Spinal cord (tissue), 10 donors: ENCODE measurements around the gene MIAT. TPM values are rescaled to one million over a fixed set of nuclear protein-coding genes. Genes with fewer than 3 reads are reported as not detected.

Source experiments
- DNase-seq, 6 donors: peaks; one replicate each; pipeline versions ENCODE4 v3.0.0 to v3.0.0-alpha.2; 2013 to 2015; ENCODE audit warnings: low spot score in 6 of 6, low read depth in 4 of 6
- H3K27ac ChIP-seq: one replicate; pipeline ENCODE4 v1.5.1; 2013; ENCODE audit warnings: low read depth, low read length, control low read depth
- H3K27me3 ChIP-seq: one replicate; pipeline ENCODE4 v1.6.1; 2013; ENCODE audit warnings: low read length; ENCODE audit not compliant: control insufficient read depth, insufficient read depth
- H3K36me3 ChIP-seq: one replicate; pipeline ENCODE4 v1.6.1; 2013; ENCODE audit warnings: low read length; ENCODE audit not compliant: control insufficient read depth, insufficient read depth
- H3K4me1 ChIP-seq: one replicate; pipeline ENCODE4 v1.6.1; 2013; ENCODE audit warnings: low read length; ENCODE audit not compliant: control insufficient read depth, insufficient read depth
- H3K4me3 ChIP-seq: one replicate; pipeline ENCODE4 v1.5.1; 2013; ENCODE audit warnings: low read depth, low read length, control low read depth
- H3K9me3 ChIP-seq: one replicate; pipeline ENCODE4 v1.6.1; 2013; ENCODE audit warnings: low read length; ENCODE audit not compliant: control insufficient read depth, insufficient read depth
- WGBS: methylation state at CpG from one replicate; pipeline ENCODE4 v1.1.5; 2013; ENCODE audit warnings: missing lambda C conversion rate; ENCODE audit not compliant: insufficient coverage; 5-methylcytosine and 5-hydroxymethylcytosine counted together
- polyA plus RNA-seq, 2 donors: library from polyadenylated mRNA; unstranded; fragments of 120-200 nt; gene quantifications; one replicate each; pipeline ENCODE4 v1.2.1, GENCODE V29; 2013; ENCODE audit not compliant: insufficient read length in 2 of 2
- total RNA-seq, 2 donors: library from RNA; depleted of rRNA in 1 of 2; stranded (reverse); fragments of 120-200 nt in 1 of 2; fragments of >200 nt in 1 of 2; gene quantifications; one replicate each; pipeline versions ENCODE4 v1.2.3 to v1.2.4, GENCODE V29; 2013 to 2014
- donor health status: healthy.

Gene MIAT
- total and polyA plus RNA-seq, 4 donors, result 38.7 to 161 (median 74.2) TPM

DNA sequence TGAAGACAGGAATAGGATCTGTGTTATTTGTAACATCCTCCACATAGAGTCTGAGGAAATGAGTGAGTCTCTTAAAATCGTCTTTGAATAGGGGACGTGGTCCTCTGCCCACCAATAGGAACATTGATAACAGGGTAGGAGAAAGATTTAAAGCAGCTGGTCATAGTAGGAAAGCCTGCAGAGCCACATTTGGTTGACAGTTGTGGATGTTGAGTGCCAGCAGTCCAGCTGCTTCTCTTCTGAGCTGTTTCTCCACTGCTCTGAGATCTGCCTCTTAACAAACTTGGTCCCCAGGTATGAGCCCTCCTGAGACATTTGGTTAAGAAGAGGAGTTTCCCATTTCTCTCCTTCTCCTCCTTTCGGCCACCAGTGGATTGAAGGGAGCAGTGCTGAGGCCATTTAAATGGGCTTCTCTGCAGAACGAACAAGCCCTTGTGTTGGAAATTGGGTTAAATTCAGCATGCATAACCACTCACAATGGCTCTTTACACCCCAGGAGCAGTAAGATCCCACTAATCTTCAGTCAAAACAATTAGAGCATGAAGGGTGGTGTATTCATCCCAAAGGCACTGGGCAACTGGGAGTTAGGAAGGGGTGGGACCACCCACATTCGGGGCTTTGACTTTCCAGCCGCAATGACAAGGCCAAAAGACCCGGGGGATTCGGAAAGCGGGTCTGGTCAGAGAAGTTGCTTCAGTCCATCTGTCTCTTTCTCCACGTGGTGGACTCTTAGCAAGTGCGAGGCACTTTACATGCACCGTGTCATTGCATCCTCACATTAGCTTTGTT is 32.3 kb downstream of the MIAT start:
- WGBS, result 28% methylated on average over 10 of the region's 12 CpGs
- no peaks in the 10 kb centered on the region for H3K36me3 ChIP-seq
- H3K27me3 ChIP-seq, result no peaks in the 10 kb centered on the region
- no peak overlapping the region for H3K27ac ChIP-seq
- H3K4me1 ChIP-seq, result peaks cover 6% of the 10 kb centered on the region
- H3K9me3 ChIP-seq, result no peaks in the 10 kb centered on the region
- no peak overlapping the region for H3K4me3 ChIP-seq
- peak in 2 of 6 donors; percentile 60 to 65 for DNase-seq

- Histone ChIP-seq H3K27me3 (no peaks in the 10 kb centered on the region), H3K4me3 (no peak overlapping the region), H3K4me1 (peaks cover 6% of the 10 kb centered on the region), H3K27ac (no peak overlapping the region), H3K9me3 (no peaks in the 10 kb centered on the region), H3K36me3 (no peaks in the 10 kb centered on the region)
- DNase-seq, result no peak
- WGBS, result 100% methylated on average over 2 of the region's 3 CpGs
These were observed 33.4 kb downstream of the MIAT start for GRCh38 chr22:26690654-26691376.

DNA sequence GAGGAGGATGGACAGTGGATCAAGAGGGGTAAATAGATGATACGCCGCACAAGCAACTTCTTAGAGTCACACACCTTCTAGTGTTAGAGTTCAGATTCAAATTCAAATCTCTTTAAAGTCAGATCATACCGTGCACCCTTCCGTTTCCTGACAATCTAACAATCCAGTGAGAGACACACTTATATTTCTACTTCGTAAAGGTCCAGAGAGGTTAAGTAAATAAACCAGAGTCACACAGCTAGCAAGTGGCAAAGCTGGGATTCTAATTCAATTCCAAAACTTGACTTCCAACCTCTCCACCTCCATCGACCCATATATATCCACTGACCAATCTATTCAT is 34.0 kb downstream of the MIAT start:
- H3K9me3 ChIP-seq, result no peaks in the 10 kb centered on the region
- no peak for DNase-seq
- no peak overlapping the region for H3K4me3 ChIP-seq
- H3K4me1 ChIP-seq, result peaks cover 6% of the 10 kb centered on the region
- H3K27me3 ChIP-seq, result no peaks in the 10 kb centered on the region
- H3K27ac ChIP-seq, result no peak overlapping the region
- no peaks in the 10 kb centered on the region for H3K36me3 ChIP-seq
- 78% methylated on average over 3 of the region's 6 CpGs for WGBS

DNA sequence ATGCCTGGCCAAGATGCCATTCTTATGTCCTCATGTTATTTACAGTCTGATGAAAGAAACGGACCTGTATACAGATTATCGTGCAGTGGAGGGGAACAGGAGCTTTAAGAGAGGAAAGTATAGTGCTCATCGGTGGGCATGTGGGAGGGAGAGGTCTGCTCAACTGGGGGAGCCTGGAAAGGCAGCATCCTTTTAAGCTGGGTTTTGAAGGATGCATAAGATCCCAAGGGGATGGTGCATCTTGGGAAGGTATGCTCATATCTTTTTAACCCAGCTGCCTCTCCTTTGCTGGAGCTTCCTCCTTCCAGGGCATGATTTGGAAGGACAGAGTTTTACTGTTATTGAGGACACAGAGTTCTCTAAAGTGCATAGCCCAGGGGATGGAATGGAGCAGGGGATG is 34.8 kb downstream of the MIAT start:
- Histone ChIP-seq H3K27ac (no peak overlapping the region), H3K4me1 (peaks cover 6% of the 10 kb centered on the region), H3K27me3 (no peaks in the 10 kb centered on the region), H3K36me3 (no peaks in the 10 kb centered on the region), H3K9me3 (no peaks in the 10 kb centered on the region), H3K4me3 (no peak overlapping the region)
- WGBS, result 94% methylated on average over 2 of the region's 3 CpGs
- DNase-seq, result no peak

DNA sequence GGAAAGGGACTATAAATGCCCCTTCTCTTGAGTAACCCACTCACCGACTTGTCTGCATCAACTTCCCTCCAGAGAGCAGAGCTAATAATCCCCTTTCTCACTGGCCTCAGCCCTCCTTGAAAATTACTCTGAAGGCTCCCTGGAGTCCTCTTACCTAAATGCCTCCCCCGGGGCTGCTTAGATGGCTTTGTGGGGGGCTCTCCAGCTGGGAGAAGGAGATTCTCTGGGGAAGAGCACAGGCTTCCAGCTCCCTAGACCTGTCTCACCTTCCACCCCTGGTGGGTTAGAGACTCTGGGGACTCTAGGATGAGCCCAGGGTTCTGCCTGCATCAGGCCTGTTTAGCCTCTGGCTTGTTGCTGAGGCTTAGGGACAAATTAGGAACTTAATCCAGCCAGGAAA is 39.8 kb downstream of the MIAT start:
- WGBS, result 71% methylated on average over 1 of the region's 2 CpGs

DNA sequence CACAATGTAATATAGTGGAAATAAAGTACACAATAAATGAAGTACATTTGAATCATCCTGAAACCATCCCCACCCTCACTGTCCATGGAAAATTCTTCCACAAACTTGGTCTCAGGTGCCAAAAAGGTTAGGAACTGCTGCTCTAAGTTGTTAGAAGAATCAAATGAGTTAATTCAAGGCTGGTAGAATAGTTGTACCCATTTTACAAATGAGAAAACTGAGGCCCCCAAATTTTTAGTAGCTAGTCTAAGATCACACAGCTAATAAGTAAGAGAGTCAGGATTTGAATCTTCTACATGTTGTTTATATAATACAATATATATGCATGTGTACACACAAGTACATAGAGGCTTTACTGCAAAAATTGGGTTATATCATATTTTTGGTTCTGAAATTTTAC is 43.1 kb downstream of the MIAT start:
- Histone ChIP-seq H3K4me1 (no peaks in the 10 kb centered on the region), H3K9me3 (no peaks in the 10 kb centered on the region), H3K36me3 (no peaks in the 10 kb centered on the region), H3K27me3 (no peaks in the 10 kb centered on the region), H3K27ac (no peak overlapping the region), H3K4me3 (no peak overlapping the region)
- DNase-seq, result no peak

More for the DNA sequence above, 39.8 kb downstream of the MIAT start:
- no peaks in the 10 kb centered on the region for H3K4me1 ChIP-seq
- no peak overlapping the region for H3K4me3 ChIP-seq
- no peaks in the 10 kb centered on the region for H3K9me3 ChIP-seq
- no peak for DNase-seq
- H3K27ac ChIP-seq, result no peak overlapping the region
- no peaks in the 10 kb centered on the region for H3K36me3 ChIP-seq
- H3K27me3 ChIP-seq, result no peaks in the 10 kb centered on the region

GRCh38 chr22:26700886-26701285 is 43.5 kb downstream of the MIAT start:
- Histone ChIP-seq H3K27me3 (no peaks in the 10 kb centered on the region), H3K27ac (no peak overlapping the region), H3K4me1 (no peaks in the 10 kb centered on the region), H3K4me3 (no peak overlapping the region), H3K9me3 (no peaks in the 10 kb centered on the region), H3K36me3 (no peaks in the 10 kb centered on the region)
- DNase-seq, result no peak
- WGBS, result no CpG with 5 or more reads among the region's 4 CpGs

GRCh38 chr22:26701323-26701722 is 43.9 kb downstream of the MIAT start:
- no CpG with 5 or more reads among the region's 1 CpG for WGBS

GRCh38 chr22:26702906-26703830 is 45.8 kb downstream of the MIAT start:
- H3K9me3 ChIP-seq, result peaks cover 3% of the 10 kb centered on the region
- no peak for DNase-seq
- WGBS, result no CpG with 5 or more reads among the region's 6 CpGs

More at GRCh38 chr22:26701323-26701722, 43.9 kb downstream of the MIAT start:
- Histone ChIP-seq H3K27ac (no peak overlapping the region), H3K9me3 (no peaks in the 10 kb centered on the region), H3K4me1 (no peaks in the 10 kb centered on the region), H3K4me3 (no peak overlapping the region), H3K36me3 (no peaks in the 10 kb centered on the region), H3K27me3 (no peaks in the 10 kb centered on the region)
- no peak for DNase-seq

More at GRCh38 chr22:26702906-26703830, 45.8 kb downstream of the MIAT start:
- Histone ChIP-seq H3K27me3 (no peaks in the 10 kb centered on the region), H3K4me3 (no peak overlapping the region), H3K36me3 (no peaks in the 10 kb centered on the region), H3K4me1 (no peaks in the 10 kb centered on the region), H3K27ac (no peak overlapping the region)
